ENCODE data around the gene PDIK1L.
A peak's percentile ranks its signal among the peaks of the same experiment; 100 is the strongest.

PDIK1L gene

DNA sequence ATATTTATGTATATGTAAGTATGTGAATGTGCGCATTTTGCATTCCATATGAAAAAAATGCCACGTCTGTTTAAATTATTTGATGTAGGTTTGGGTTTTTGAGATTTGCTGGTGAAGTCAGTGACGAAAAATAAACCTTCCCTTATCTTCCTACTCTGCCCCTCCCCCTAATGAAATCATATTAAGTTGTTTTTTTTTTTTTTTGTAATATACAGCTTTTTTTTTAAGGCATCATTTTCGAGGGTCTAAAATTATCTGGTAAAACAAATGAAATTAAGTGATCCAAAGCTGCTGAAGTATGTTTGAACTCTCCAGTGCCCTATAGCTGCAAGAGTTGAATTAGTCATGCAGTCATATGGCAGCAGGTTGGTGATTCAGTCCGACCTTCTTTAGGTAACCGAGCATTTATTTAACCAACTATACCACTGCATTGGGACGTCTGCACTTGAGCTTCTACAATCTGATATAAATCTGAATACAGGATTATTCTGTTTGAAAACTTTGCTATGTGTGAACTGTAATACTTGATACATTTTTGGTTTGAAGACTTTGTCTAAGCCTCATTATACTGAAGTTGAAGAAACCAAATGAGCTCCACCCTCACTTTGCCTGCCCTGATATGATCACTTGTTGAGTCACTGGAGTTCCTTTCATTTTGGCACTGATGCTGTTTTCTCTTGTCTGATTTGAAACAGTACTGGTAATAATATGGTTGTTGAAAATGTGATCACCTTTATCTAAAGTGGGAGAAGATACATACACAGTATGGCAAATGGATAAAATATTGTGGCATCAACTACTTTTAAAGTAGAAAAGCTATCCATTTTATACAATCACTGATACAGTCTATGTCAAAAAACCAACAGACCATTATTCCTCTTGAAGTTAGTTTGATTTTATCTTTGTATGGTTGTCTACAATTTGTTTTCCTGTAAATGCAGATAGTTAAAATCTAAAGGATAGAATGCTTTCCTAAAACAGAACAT is 11.7 kb downstream of the PDIK1L start:
- DNase-seq (ENCODE audit: low read depth, low spot score): no peak

DNA sequence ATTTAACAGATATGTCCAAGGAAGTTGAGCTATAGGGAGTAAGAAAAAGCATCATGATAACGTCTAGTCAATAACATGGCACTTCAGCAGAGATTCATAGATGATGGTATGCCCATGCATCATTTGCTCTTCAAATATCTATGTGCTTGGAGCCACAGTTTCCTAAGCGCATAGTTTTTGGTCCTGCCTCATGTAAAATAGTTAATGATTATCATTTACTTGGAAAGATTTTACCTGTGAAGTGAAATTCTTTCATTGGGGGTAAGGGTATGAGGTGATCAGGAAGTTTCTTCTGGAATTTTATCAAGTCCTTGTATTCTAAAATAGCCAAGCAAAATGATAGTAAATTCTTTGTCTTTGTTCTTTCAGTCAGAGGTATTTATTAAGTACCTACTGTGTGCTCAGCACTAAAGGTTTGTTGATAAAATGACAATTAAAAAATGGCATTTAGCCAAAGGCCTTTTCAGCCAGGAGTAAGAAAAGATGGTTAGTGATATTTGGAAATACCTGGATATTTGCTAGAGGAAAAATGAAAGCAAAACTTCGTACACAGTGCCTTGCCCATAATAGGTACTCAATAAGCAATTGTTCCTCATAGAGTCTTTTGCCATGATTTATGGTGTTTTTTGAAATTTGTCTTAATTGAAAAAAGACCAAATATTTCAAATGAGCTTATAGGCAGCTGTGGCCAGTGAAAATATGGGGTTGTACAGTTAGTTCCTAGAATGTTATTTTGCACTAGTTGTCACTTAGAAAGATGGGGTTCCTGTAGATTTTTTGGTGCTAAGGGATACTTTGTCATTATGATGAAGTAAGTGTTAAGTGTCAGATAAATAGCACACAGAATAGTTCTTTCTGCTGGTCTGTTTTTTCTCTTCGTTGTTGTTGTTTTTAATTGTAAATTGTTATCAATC is 13.1 kb downstream of the PDIK1L start:
- no peak for DNase-seq (ENCODE audit: low read depth, low spot score)

- no peak for DNase-seq (ENCODE audit: low read depth, low spot score)
Observed at GRCh38 chr1:26125382-26125781, 13.8 kb downstream of the PDIK1L start.

DNA sequence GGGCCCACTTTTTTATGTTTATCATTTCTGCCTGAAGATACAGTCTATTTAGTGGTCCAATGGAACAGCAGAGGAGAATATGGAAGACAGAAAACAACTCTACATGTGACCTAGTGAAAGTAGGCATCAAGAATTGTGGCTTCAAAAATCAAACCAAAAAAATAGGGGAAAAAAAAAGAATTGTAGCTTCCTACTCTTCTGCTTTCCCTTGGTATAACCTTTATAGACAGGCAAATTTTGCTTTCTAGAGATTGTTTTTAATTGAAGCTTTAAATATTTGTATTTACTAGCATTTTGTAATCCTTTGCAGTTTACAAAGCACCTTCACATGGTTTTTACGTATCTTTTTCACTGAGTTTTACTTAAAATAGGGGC is 14.3 kb downstream of the PDIK1L start:
- DNase-seq (ENCODE audit: low read depth, low spot score): no peak

- peak; percentile 40 for DNase-seq (ENCODE audit: low read depth, low spot score)
Observed at GRCh38 chr1:26126321-26127084, 14.9 kb downstream of the PDIK1L start.

GRCh38 chr1:26127235-26128163 is 15.9 kb downstream of the PDIK1L start:
- DNase-seq (ENCODE audit: low read depth, low spot score): no peak

DNA sequence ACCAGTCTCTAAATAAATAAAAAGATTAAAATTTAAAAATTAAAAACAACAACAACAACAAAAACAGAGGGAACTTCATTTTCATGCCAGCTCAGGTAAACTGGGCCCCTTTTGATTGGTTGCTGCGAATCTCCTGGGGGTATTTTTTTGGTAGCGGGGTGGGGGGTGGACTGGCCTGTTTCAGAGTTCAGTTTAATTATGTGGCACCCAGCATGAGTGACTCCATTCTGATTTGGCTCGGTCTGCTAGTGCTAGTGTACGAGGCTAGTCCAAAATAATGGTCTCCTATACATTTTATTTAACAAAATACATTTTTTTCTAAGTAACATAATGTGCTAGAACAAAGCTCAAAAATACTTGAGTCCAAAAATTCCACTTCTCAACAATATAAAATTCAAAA is 18.2 kb downstream of the PDIK1L start:
- no peak for DNase-seq (ENCODE audit: low read depth, low spot score)

GRCh38 chr1:26130695-26131094 is 19.1 kb downstream of the PDIK1L start:
- DNase-seq (ENCODE audit: low read depth, low spot score): no peak

DNA sequence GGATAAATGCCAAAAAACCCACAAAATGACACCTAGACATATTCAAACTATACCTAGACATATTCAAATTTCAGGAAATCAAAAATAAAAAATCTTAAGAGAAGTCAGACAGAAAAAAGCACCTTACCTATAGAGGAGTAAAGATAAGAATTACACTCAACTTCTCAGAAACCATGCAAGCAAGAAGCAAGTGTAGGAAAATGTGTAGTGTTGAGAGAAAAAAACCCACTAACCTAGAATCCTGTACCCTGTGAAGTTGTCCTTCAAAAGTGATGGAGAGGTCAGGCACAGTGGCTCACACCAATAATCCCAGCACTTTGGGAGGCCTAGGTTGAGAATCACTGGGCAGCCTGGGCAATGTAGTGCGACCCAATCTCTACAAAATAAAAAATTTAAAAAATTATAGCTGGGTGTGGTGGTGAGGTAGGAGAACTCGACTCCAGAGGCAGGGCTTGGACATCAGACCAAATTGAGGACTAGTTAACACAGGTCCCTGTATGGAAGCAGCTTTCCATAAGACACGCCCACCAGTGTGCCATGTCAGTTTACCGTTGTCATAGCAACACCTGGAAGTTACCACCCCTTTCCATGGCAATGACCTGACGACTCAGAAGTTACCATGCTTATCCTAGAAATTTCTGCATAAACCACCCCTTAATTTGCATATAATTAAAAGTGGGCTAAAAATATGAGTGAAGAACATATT is 20.7 kb downstream of the PDIK1L start:
- no peak for DNase-seq (ENCODE audit: low read depth, low spot score)

GRCh38 chr1:26132834-26133167 is 21.2 kb downstream of the PDIK1L start:
- no peak for DNase-seq (ENCODE audit: low read depth, low spot score)

- DNase-seq (ENCODE audit: low read depth, low spot score): no peak
Observed at GRCh38 chr1:26134466-26134865, 22.8 kb downstream of the PDIK1L start.

GRCh38 chr1:26138974-26139558 is 27.4 kb downstream of the PDIK1L start:
- DNase-seq (ENCODE audit: low read depth, low spot score): no peak

GRCh38 chr1:26142159-26142558 is 30.5 kb downstream of the PDIK1L start:
- DNase-seq (ENCODE audit: low read depth, low spot score): no peak

DNA sequence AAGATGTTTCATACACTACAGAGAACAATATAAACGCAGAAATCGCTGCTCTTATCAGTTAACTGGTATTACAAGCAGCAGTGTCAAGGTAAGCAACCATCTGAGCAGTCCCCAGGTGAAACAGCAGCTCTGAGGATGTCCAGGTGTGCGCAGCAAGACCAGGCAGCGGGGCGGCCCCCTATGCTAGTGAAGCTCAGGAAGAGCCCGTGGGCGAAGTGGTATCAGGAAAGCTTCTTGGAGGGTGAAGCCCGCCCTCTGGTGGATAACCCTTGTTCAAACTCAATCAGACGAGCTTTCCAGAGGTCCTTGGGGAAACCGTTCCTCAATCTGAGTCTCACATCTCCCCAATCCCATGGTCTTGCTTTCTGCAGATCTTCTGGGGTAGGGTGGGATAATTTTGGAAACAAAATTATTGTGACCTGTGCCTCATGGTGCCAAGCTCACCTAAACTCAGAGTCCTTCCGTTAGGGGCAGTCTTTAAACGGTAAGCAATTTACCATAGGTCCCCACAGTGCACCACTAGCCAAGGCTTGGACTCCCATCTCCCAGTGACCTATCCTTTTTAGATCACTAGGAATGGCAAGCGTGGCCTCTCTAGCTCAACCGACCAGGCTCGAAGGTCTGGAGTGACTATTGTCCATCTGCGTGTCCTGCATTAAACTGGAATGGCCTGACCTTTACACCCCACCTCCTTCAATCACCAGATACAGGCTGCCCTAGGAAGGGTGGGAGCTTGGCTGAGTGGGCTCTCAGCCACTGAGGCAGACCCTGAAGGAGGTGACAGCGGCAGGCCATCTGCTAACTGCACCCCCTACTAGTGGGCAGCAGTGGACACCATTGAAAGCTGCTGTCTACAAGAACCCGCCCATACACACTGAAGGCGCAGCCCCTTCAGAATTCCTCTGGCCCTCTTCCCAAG is 33.7 kb downstream of the PDIK1L start:
- peak; percentile 57 for DNase-seq (ENCODE audit: low read depth, low spot score)

- DNase-seq (ENCODE audit: low read depth, low spot score): no peak
Observed at GRCh38 chr1:26145960-26146294, 34.3 kb downstream of the PDIK1L start.

DNA sequence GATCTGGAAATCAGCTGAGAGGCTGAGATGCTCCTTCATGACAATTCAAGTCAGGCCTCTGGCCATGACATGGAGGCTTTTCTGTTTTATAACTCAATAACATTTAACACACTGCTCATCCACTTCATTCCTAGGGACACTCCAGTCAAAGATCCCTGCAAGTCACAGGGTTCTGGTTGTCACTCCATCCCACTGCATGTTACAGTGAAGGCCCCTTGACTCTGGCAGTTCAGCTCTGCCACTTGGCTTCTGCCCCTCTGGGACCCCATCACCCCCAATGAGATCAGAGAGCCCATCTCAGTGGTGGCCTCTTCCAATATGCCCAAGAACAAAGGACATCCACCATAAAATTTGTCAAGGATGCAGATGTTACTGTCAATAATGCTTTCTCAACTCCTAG is 37.3 kb downstream of the PDIK1L start:
- no peak for DNase-seq (ENCODE audit: low read depth, low spot score)

DNA sequence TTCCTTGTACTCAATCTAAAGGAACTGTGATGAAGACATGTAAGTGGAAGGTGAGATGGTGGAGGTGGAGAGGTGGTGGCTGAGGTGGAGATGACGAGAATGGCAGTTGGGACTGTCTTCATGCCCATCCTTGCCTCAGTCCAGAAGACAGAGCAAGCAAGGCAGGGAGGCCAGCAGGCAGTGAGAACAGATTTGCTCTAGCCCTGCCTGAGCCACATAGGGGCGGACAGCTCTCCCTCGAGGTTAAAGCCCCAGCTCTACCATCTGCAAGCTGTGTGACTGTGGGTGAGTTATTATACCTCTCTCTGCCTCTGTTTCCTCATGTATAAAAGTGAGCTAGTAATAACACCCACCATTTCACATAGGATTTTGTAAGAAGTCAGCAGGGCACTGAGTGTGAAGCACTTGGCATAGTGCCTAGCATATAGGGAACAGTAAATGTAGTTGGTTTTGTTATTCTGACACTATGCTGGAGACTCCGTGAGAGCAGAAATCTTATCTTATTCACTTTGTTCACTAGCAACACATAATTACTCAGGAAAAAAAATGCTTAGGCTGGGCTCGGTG is 42.4 kb downstream of the PDIK1L start:
- no peak for DNase-seq (ENCODE audit: low read depth, low spot score)

DNA sequence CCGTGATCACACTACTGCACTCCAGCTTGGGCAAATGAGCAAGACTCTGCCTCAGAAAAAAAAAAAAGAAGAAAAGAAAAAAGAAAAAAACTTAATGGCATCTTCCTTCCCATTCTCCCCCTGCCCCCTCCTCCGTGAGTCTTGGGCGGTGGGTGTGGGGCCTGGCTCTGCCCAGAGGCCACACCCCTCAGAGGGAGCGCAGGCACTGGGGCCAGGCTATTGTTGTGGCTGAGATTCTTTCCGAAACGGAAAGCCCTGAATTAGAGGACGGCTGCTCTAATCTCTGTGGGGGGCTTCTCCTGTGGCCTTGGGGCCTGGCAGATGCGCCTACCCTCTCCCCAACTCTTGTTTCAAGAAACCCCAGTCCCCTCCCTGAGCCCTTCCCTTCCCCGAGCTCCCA is 43.1 kb downstream of the PDIK1L start:
- no peak for DNase-seq (ENCODE audit: low read depth, low spot score)
